ENCODE results near the gene FH. TPM values are rescaled to one million over a fixed set of nuclear protein-coding genes. Genes with fewer than 3 reads are reported as not detected.

FH gene
- total RNA-seq, 4 donors from 2014 or later, result 63.6 to 83.4 (median 69.1) TPM

GRCh38 chr1:241453732-241454131 lies 65.8 kb downstream of the FH start:
- peak; percentile 14 for DNase-seq (ENCODE audit: extremely low spot score)
- Histone ChIP-seq H3K27me3 (no peaks in the 10 kb centered on the region), H3K27ac (replicated peaks in 1 of 4) (no peak overlapping the region), H3K4me3 (no peak overlapping the region), H3K36me3 (no peaks in the 10 kb centered on the region), H3K9me3 (no peaks in the 10 kb centered on the region), H3K4me1 (no peaks in the 10 kb centered on the region)
- TF ChIP-seq CTCF (IDR thresholded peaks at IDR 0.05) (no peak), POLR2A (IDR thresholded peaks at IDR 0.05; ENCODE audit: low read depth) (no peak), POLR2AphosphoS5 (IDR thresholded peaks at IDR 0.05) (no peak), EP300 (IDR thresholded peaks at IDR 0.05) (no peak)
- 100% methylated on average over 1 of the region's 1 CpG for WGBS
- intact Hi-C loops (cut with DNase I), result no loop called here

- H3K36me3 ChIP-seq, result no peaks in the 10 kb centered on the region
- 90% methylated on average over 4 of the region's 4 CpGs for WGBS
- no peak for DNase-seq (ENCODE audit: extremely low spot score)
- H3K4me3 ChIP-seq, result no peak overlapping the region
- H3K27me3 ChIP-seq, result no peaks in the 10 kb centered on the region
- TF ChIP-seq EP300 (IDR thresholded peaks at IDR 0.05), result no peak
- no peak for TF ChIP-seq POLR2A (IDR thresholded peaks at IDR 0.05; ENCODE audit: low read depth)
- TF ChIP-seq CTCF (IDR thresholded peaks at IDR 0.05), result no peak
- no peak for TF ChIP-seq POLR2AphosphoS5 (IDR thresholded peaks at IDR 0.05)
- H3K4me1 ChIP-seq, result no peaks in the 10 kb centered on the region
- no peaks in the 10 kb centered on the region for H3K9me3 ChIP-seq
- H3K27ac ChIP-seq (replicated peaks in 1 of 4), result no peak overlapping the region
- intact Hi-C loops (cut with DNase I), result no loop called here
Measured at GRCh38 chr1:241451956-241452355, 67.6 kb downstream of the FH start.

Other genes with a start within 250 kb of the FH start
- gene RGS7, start 162.6 kb downstream of the FH start, total RNA-seq, result under 1 TPM in 2 of 4 donors, not detected in 2; 0.11 to 0.33 TPM
- gene KMO, start 12.6 kb upstream of the FH start, total RNA-seq, result under 1 TPM in 3 of 4 donors, not detected in 1; 0.29 to 0.83 (median 0.42) TPM
- 1 to 10 TPM; 4.6 to 8.2 (median 5.0) TPM for gene CHML, start 120.6 kb upstream of the FH start, total RNA-seq
- gene OPN3, start 120.6 kb upstream of the FH start, total RNA-seq, result 10 to 100 TPM in 2 of 4 donors, 1 to 10 TPM in 2; 5.3 to 12.4 (median 8.0) TPM
- gene WDR64, start 132.5 kb upstream of the FH start, total RNA-seq, result not detected

Measured in esophagus muscularis mucosa (tissue), 4 donors.